ENCODE results near the gene DOK3. TPM values are rescaled to one million over a fixed set of nuclear protein-coding genes. Genes with fewer than 3 reads are reported as not detected.

Gene DOK3
- total RNA-seq, 1 experiment from 2014 or later = 8.0 TPM

GRCh38 chr5:177531209-177531940, 21.7 kb upstream of the DOK3 start:
- H3K27ac ChIP-seq (ENCODE audit: low read depth, low read length) = no peak overlapping the region
- no peaks in the 10 kb centered on the region for H3K4me1 ChIP-seq (ENCODE audit: control insufficient read depth in 1 of 2, insufficient read depth in 2 of 2, low read length in 2 of 2)
- no peaks in the 10 kb centered on the region for H3K9me2 ChIP-seq (ENCODE audit: insufficient read depth)
- H3K9ac ChIP-seq (ENCODE audit: low read length) = no peak overlapping the region
- intact Hi-C loops (cut with micrococcal nuclease) = no loop called here
- H2AFZ ChIP-seq (ENCODE audit: low read depth, low read length, poor library complexity, severe bottlenecking) = no peak overlapping the region
- no peak overlapping the region for H3K4me2 ChIP-seq (ENCODE audit: low read length)
- no peaks in the 10 kb centered on the region for H3K79me2 ChIP-seq (ENCODE audit: insufficient read depth, low read length)
- peaks cover 4 to 29% of the 10 kb centered on the region in 2 experiments; a peak in 3 of 4 replicates for H3K36me3 ChIP-seq (ENCODE audit: control insufficient read depth in 1 of 2, insufficient read depth in 2 of 2, low read length in 2 of 2)
- BruUV-seq (replicated peaks) = no TSS peak
- no peaks in the 10 kb centered on the region for H3K27me3 ChIP-seq (ENCODE audit: insufficient read depth, low read length)
- TF ChIP-seq ZFX (IDR thresholded peaks at IDR 0.05) = no peak
- no peak for TF ChIP-seq ZBTB33 (IDR thresholded peaks at IDR 0.05; ENCODE audit: extremely low read depth, insufficient replicate concordance, low read length)
- TF ChIP-seq ATF3 (IDR thresholded peaks at IDR 0.05) = no peak
- TF ChIP-seq TCF7L2 (IDR thresholded peaks at IDR 0.05; ENCODE audit: borderline replicate concordance, extremely low read depth, insufficient read depth, insufficient read length) = no peak
- TF ChIP-seq EZH2phosphoT487 (IDR thresholded peaks at IDR 0.05; ENCODE audit: borderline replicate concordance) = no peak
- no peak for TF ChIP-seq RAD21 (IDR thresholded peaks at IDR 0.05; ENCODE audit: low read depth)
- no peak for TF ChIP-seq SIN3A (IDR thresholded peaks at IDR 0.05; ENCODE audit: low read depth)
- TF ChIP-seq REST (IDR thresholded peaks at IDR 0.05; ENCODE audit: low read depth) = no peak
- no peak for TF ChIP-seq ELF1 (IDR thresholded peaks at IDR 0.05; ENCODE audit: borderline replicate concordance, low read depth)
- TF ChIP-seq CEBPB (IDR thresholded peaks at IDR 0.05; ENCODE audit: low read depth) = no peak
- no peak for TF ChIP-seq MAX (IDR thresholded peaks at IDR 0.05)
- TF ChIP-seq SRF (IDR thresholded peaks at IDR 0.05; ENCODE audit: low read depth) = no peak
- no peak for TF ChIP-seq YY1 (IDR thresholded peaks at IDR 0.05; ENCODE audit: extremely low read depth, insufficient replicate concordance, low read depth, low read length)
- no peak for TF ChIP-seq JUND (IDR thresholded peaks at IDR 0.05)
- TF ChIP-seq SP1 (IDR thresholded peaks at IDR 0.05; ENCODE audit: low read depth) = no peak
- TF ChIP-seq POLR2AphosphoS5 (IDR thresholded peaks at IDR 0.05; ENCODE audit: low read depth, low read length) = no peak
- TF ChIP-seq ZNF274 (IDR thresholded peaks at IDR 0.05; ENCODE audit: low read depth, low read length) = no peak
- no peak for TF ChIP-seq EZH2 (IDR thresholded peaks at IDR 0.05)
- no peaks in the 10 kb centered on the region for H3K9me3 ChIP-seq (ENCODE audit: control insufficient read depth in 1 of 2, insufficient read depth in 1 of 2, low read depth in 1 of 2, low read length in 2 of 2)
- no peak for ATAC-seq
- ChIA-PET RAD21 (ENCODE audit: low non-redundant PET in 1 of 2, low total read pairs in 2 of 2, uncharacterized antibody in 2 of 2, unreplicated experiment in 2 of 2) (no interaction called here), CTCF (no interaction called here), POLR2A (no interaction called here)
- H4K20me1 ChIP-seq (ENCODE audit: insufficient read depth) = no peaks in the 10 kb centered on the region
- no peak overlapping the region for H3K4me3 ChIP-seq (replicated peaks in 1 of 2; ENCODE audit: low read depth in 1 of 2, low read length in 2 of 2)
- DNase-seq (ENCODE audit: low read depth, low spot score) = no peak
